Measurements from ENCODE around the gene ANKIB1.

Gene ANKIB1

DNA sequence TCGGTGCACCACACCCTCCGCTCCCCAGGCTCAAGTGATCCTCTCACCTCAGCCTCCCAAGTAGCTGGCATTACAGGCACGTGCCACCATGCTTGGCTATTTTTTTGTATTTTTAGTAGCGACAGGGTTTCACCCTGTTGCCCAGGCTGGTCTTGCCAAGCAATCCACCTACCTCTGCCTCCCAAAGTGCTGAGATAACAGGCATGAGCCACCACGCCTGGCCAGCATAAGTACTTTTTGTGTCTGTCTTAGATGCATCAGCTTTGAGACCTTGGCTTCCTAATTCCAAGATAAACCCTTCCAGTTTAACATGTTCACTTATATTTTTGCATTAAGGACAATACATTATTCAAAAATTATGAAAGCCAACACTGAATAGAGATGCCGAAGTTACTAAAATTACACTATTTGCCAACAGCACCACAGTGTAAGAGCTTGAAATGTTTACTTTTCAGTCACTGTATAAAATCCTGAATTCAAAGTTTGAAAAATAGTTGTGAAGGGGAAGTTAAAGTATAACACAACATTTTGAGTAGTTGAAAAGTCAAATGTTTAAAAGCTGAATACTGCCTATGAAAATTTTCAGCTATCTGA lies 36.5 kb downstream of the ANKIB1 start:
- Histone ChIP-seq H3K36me3 (ENCODE audit: control insufficient read depth, low read length) (no peaks in the 10 kb centered on the region), H3K4me1 (ENCODE audit: control insufficient read depth, low read length) (no peaks in the 10 kb centered on the region), H3K79me2 (ENCODE audit: control insufficient read depth, low read length) (peaks cover 57% of the 10 kb centered on the region), H3K9me2 (replicated peaks; ENCODE audit: control insufficient read depth, low read length) (no peaks in the 10 kb centered on the region), H3K9me3 (ENCODE audit: control insufficient read depth, insufficient read depth, low read length) (peaks cover 2% of the 10 kb centered on the region; the same call in 1 of the 2 replicates), H3F3A (ENCODE audit: control insufficient read depth, insufficient read depth) (no peaks in the 10 kb centered on the region), H3K27ac (ENCODE audit: low read depth, low read length) (no peak overlapping the region), H4K20me1 (ENCODE audit: control insufficient read depth, insufficient read depth, low read depth, low read length) (no peaks in the 10 kb centered on the region), H3K27me3 (ENCODE audit: control insufficient read depth, low read length) (no peaks in the 10 kb centered on the region), H3K4me2 (ENCODE audit: low read length) (no peak overlapping the region), H3K4me3 (ENCODE audit: low read length) (no peak overlapping the region)
- TF ChIP-seq EZH2phosphoT487 (IDR thresholded peaks at IDR 0.05; ENCODE audit: borderline replicate concordance, low read length): no peak
- TF ChIP-seq, protein P1, sequence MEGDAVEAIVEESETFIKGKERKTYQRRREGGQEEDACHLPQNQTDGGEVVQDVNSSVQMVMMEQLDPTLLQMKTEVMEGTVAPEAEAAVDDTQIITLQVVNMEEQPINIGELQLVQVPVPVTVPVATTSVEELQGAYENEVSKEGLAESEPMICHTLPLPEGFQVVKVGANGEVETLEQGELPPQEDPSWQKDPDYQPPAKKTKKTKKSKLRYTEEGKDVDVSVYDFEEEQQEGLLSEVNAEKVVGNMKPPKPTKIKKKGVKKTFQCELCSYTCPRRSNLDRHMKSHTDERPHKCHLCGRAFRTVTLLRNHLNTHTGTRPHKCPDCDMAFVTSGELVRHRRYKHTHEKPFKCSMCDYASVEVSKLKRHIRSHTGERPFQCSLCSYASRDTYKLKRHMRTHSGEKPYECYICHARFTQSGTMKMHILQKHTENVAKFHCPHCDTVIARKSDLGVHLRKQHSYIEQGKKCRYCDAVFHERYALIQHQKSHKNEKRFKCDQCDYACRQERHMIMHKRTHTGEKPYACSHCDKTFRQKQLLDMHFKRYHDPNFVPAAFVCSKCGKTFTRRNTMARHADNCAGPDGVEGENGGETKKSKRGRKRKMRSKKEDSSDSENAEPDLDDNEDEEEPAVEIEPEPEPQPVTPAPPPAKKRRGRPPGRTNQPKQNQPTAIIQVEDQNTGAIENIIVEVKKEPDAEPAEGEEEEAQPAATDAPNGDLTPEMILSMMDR (IDR thresholded peaks at IDR 0.05; ENCODE audit: low read depth, low read length, poor library complexity, severe bottlenecking): no peak

- Histone ChIP-seq H3K27me3 (ENCODE audit: control insufficient read depth, low read length) (no peaks in the 10 kb centered on the region), H4K20me1 (ENCODE audit: control insufficient read depth, insufficient read depth, low read depth, low read length) (no peaks in the 10 kb centered on the region), H3K4me3 (ENCODE audit: low read length) (no peak overlapping the region), H3K9me3 (ENCODE audit: control insufficient read depth, insufficient read depth, low read length) (peaks cover 2% of the 10 kb centered on the region; the same call in 1 of the 2 replicates), H3K9me2 (replicated peaks; ENCODE audit: control insufficient read depth, low read length) (no peaks in the 10 kb centered on the region), H3K79me2 (ENCODE audit: control insufficient read depth, low read length) (peaks cover 56% of the 10 kb centered on the region), H3K36me3 (ENCODE audit: control insufficient read depth, low read length) (no peaks in the 10 kb centered on the region), H3K4me2 (ENCODE audit: low read length) (no peak overlapping the region), H3K27ac (ENCODE audit: low read depth, low read length) (no peak overlapping the region), H3F3A (ENCODE audit: control insufficient read depth, insufficient read depth) (no peaks in the 10 kb centered on the region), H3K4me1 (ENCODE audit: control insufficient read depth, low read length) (no peaks in the 10 kb centered on the region)
- TF ChIP-seq, protein P1 (IDR thresholded peaks at IDR 0.05; ENCODE audit: low read depth, low read length, poor library complexity, severe bottlenecking): no peak
- no peak for TF ChIP-seq EZH2phosphoT487 (IDR thresholded peaks at IDR 0.05; ENCODE audit: borderline replicate concordance, low read length)
Observed at GRCh38 chr7:92282930-92283329, 37.2 kb downstream of the ANKIB1 start.

DNA sequence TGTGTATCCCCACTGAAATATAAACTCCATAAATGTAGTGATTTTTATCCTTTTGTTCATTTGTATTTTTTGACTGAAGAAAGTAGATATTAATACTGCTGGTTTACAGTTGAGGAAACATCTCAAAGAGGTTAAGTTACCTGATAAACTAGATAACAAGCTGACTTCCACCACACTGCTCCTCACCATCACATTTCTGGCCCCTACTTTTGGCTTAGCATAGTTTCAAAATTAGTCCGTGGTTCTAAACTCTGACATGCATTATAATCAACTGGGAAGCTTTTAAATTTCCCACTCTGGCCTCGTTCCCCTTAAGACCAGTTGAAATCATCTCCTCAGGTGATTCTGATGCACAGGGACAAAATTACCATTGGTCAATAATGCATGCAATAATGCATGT lies 43.5 kb downstream of the ANKIB1 start:
- H3K4me2 ChIP-seq (ENCODE audit: low read length): no peak overlapping the region
- TF ChIP-seq EZH2phosphoT487 (IDR thresholded peaks at IDR 0.05; ENCODE audit: borderline replicate concordance, low read length): no peak
- TF ChIP-seq, protein P1 (IDR thresholded peaks at IDR 0.05; ENCODE audit: low read depth, low read length, poor library complexity, severe bottlenecking): no peak
- H4K20me1 ChIP-seq (ENCODE audit: control insufficient read depth, insufficient read depth, low read depth, low read length): no peaks in the 10 kb centered on the region
- no peaks in the 10 kb centered on the region for H3K36me3 ChIP-seq (ENCODE audit: control insufficient read depth, low read length)
- no peaks in the 10 kb centered on the region for H3K27me3 ChIP-seq (ENCODE audit: control insufficient read depth, low read length)
- H3K9me2 ChIP-seq (replicated peaks; ENCODE audit: control insufficient read depth, low read length): no peaks in the 10 kb centered on the region
- H3F3A ChIP-seq (ENCODE audit: control insufficient read depth, insufficient read depth): no peaks in the 10 kb centered on the region
- H3K9me3 ChIP-seq (ENCODE audit: control insufficient read depth, insufficient read depth, low read length): peaks cover 2% of the 10 kb centered on the region; the same call in 1 of the 2 replicates
- peaks cover 75% of the 10 kb centered on the region for H3K79me2 ChIP-seq (ENCODE audit: control insufficient read depth, low read length)
- H3K4me3 ChIP-seq (ENCODE audit: low read length): no peak overlapping the region
- no peak overlapping the region for H3K27ac ChIP-seq (ENCODE audit: low read depth, low read length)
- 0 out of 2 replicates have a peak, but pooled peaks cover 3% of the 10 kb centered on the region for H3K4me1 ChIP-seq (ENCODE audit: control insufficient read depth, low read length)

Measured in DOHH2 (cell line).